DOHH2 (cell line): ENCODE data around the gene TEKTIP1.

Experiments
- H3F3A ChIP-seq: fragments of 200-600 bp; sonication (generic), shearing (Covaris generic); 2 replicates; pipeline ENCODE4 v1.6.0; 2016; ENCODE audit warnings: antibody characterized with exemption, mild to moderate bottlenecking; ENCODE audit not compliant: control insufficient read depth, insufficient read depth
- H3K27ac ChIP-seq: fragments of 200-600 bp; sonication (generic); 2 replicates; pipeline ENCODE4 v1.5.1; 2014; ENCODE audit warnings: low read depth, mild to moderate bottlenecking, low read length, moderate library complexity
- H3K27me3 ChIP-seq: fragments of 200-600 bp; sonication (generic); 2 replicates; pipeline ENCODE4 v1.6.1; 2014; ENCODE audit warnings: mild to moderate bottlenecking, low read length, mixed read lengths; ENCODE audit not compliant: control insufficient read depth
- H3K36me3 ChIP-seq: fragments of 200-600 bp; sonication (generic); 2 replicates; pipeline ENCODE4 v1.6.1; 2014; ENCODE audit warnings: mild to moderate bottlenecking, low read length, moderate library complexity, mixed read lengths; ENCODE audit not compliant: control insufficient read depth
- H3K4me1 ChIP-seq: fragments of 200-600 bp; sonication (generic); 2 replicates; pipeline ENCODE4 v1.6.1; 2014; ENCODE audit warnings: mild to moderate bottlenecking, low read length, mixed read lengths; ENCODE audit not compliant: control insufficient read depth
- H3K4me2 ChIP-seq: fragments of 200-600 bp; sonication (generic); 2 replicates; pipeline ENCODE4 v1.6.0; 2014; ENCODE audit warnings: mild to moderate bottlenecking, low read length, moderate library complexity
- H3K4me3 ChIP-seq: fragments of 200-600 bp; sonication (generic); 2 replicates; pipeline ENCODE4 v1.5.1; 2014; ENCODE audit warnings: mild to moderate bottlenecking, low read length, mixed read lengths
- H3K79me2 ChIP-seq: fragments of 200-600 bp; sonication (generic); 2 replicates; pipeline ENCODE4 v1.6.1; 2014; ENCODE audit warnings: mild to moderate bottlenecking, low read length, mixed read lengths; ENCODE audit not compliant: control insufficient read depth
- H3K9me2 ChIP-seq: fragments of 200-600 bp; sonication (generic); replicated peaks from 2 replicates; pipeline ENCODE4 v1.6.1; 2014; ENCODE audit warnings: mild to moderate bottlenecking, low read length, mixed read lengths; ENCODE audit not compliant: control insufficient read depth
- H3K9me3 ChIP-seq: fragments of 200-600 bp; sonication (generic); 2 replicates; pipeline ENCODE4 v1.6.1; 2014; ENCODE audit warnings: antibody characterized with exemption, low read length, mixed read lengths; ENCODE audit not compliant: control insufficient read depth, insufficient read depth
- H4K20me1 ChIP-seq: fragments of 200-600 bp; sonication (generic); 2 replicates; pipeline ENCODE4 v1.6.0; 2014; ENCODE audit warnings: low read depth, mild to moderate bottlenecking, antibody characterized with exemption, low read length, moderate library complexity; ENCODE audit not compliant: control insufficient read depth, insufficient read depth
- CTCF ChIP-seq: fragments of 200-600 bp; sonication (generic); IDR thresholded peaks from one replicate; pipeline ENCODE4 v1.5.1; 2014; ENCODE audit warnings: antibody characterized with exemption, mild to moderate bottlenecking, low read depth, low read length; ENCODE audit not compliant: poor library complexity, severe bottlenecking
- EZH2phosphoT487 ChIP-seq: fragments of 200-600 bp; sonication (generic); IDR thresholded peaks from 2 replicates; pipeline ENCODE4 v1.6.1; 2017; ENCODE audit warnings: borderline replicate concordance, mild to moderate bottlenecking, antibody characterized with exemption, low read length, moderate library complexity, mixed read lengths

The TEKTIP1 gene

GRCh38 chr19:3518255-3518654 lies 20.7 kb upstream of the TEKTIP1 start:
- Histone ChIP-seq H3K36me3 (peaks cover 19% of the 10 kb centered on the region; the same call in 1 of the 2 replicates), H3F3A (peaks cover 10% of the 10 kb centered on the region), H3K4me1 (peaks cover 28% of the 10 kb centered on the region), H3K4me2 (no peak overlapping the region), H3K27me3 (no peaks in the 10 kb centered on the region), H3K27ac (no peak overlapping the region), H3K79me2 (peaks cover 82% of the 10 kb centered on the region), H3K9me3 (no peaks in the 10 kb centered on the region), H3K9me2 (no peaks in the 10 kb centered on the region), H4K20me1 (peaks cover 18% of the 10 kb centered on the region), H3K4me3 (no peak overlapping the region)
- no peak for TF ChIP-seq EZH2phosphoT487
- TF ChIP-seq CTCF = no peak

- peaks cover 28% of the 10 kb centered on the region for H3K4me1 ChIP-seq
- no peak overlapping the region for H3K4me3 ChIP-seq
- H3K9me2 ChIP-seq = no peaks in the 10 kb centered on the region
- no peak for TF ChIP-seq CTCF
- no peak for TF ChIP-seq EZH2phosphoT487
- H3K36me3 ChIP-seq = peaks cover 21% of the 10 kb centered on the region; the same call in 1 of the 2 replicates
- H3K9me3 ChIP-seq = no peaks in the 10 kb centered on the region
- no peaks in the 10 kb centered on the region for H3K27me3 ChIP-seq
- H3K79me2 ChIP-seq = peaks cover 78% of the 10 kb centered on the region
- H3K27ac ChIP-seq = no peak overlapping the region
- H4K20me1 ChIP-seq = peaks cover 16% of the 10 kb centered on the region
- H3K4me2 ChIP-seq = no peak overlapping the region
- H3F3A ChIP-seq = peaks cover 10% of the 10 kb centered on the region
Measured at GRCh38 chr19:3518659-3519058, 20.3 kb upstream of the TEKTIP1 start.

- H3K79me2 ChIP-seq = peaks cover 73% of the 10 kb centered on the region
- H3K9me3 ChIP-seq = no peaks in the 10 kb centered on the region
- H3K4me2 ChIP-seq = no peak overlapping the region
- peaks cover 28% of the 10 kb centered on the region for H3K4me1 ChIP-seq
- H3K36me3 ChIP-seq = peaks cover 24% of the 10 kb centered on the region; the same call in 1 of the 2 replicates
- no peaks in the 10 kb centered on the region for H3K9me2 ChIP-seq
- H3K4me3 ChIP-seq = no peak overlapping the region
- H3K27ac ChIP-seq = no peak overlapping the region
- H3F3A ChIP-seq = peaks cover 10% of the 10 kb centered on the region
- no peak for TF ChIP-seq EZH2phosphoT487
- no peak for TF ChIP-seq CTCF
- peaks cover 16% of the 10 kb centered on the region for H4K20me1 ChIP-seq
- H3K27me3 ChIP-seq = no peaks in the 10 kb centered on the region
Measured at GRCh38 chr19:3519126-3519525, 19.8 kb upstream of the TEKTIP1 start.
